H9 (cell line): ENCODE data around the gene PSTK. TPM values are rescaled to one million over a fixed set of nuclear protein-coding genes. Genes with fewer than 3 reads are reported as not detected.

Experiments used
- DNase-seq: peaks from one replicate; pipeline ENCODE4 v3.0.0-alpha.2; 2017
- H2AFZ ChIP-seq: one replicate; pipeline ENCODE4 v1.6.1; 2013; ENCODE audit warnings: mild to moderate bottlenecking, low read length, control low read depth, moderate library complexity
- H2AK5ac ChIP-seq: 2 replicates; pipeline ENCODE4 v1.6.1; 2013; ENCODE audit warnings: low read length, control low read depth, mixed read lengths; ENCODE audit not compliant: insufficient read length
- H2BK120ac ChIP-seq: one replicate; pipeline ENCODE4 v1.6.1; 2013; ENCODE audit warnings: low read depth, mild to moderate bottlenecking, low read length, control low read depth, inconsistent platforms; ENCODE audit not compliant: poor library complexity, severe bottlenecking
- H2BK12ac ChIP-seq: 2 replicates; pipeline ENCODE4 v1.6.1; 2013; ENCODE audit warnings: low read length, control low read depth, mixed read lengths, low read depth; ENCODE audit not compliant: insufficient read length
- H2BK15ac ChIP-seq: 2 replicates; pipeline ENCODE4 v1.6.1; 2013; ENCODE audit warnings: low read depth, low read length, control low read depth
- H2BK20ac ChIP-seq: one replicate; pipeline ENCODE4 v1.6.1; 2013; ENCODE audit warnings: low read depth, mild to moderate bottlenecking, low read length, control low read depth, inconsistent platforms; ENCODE audit not compliant: poor library complexity, severe bottlenecking
- H2BK5ac ChIP-seq: 2 replicates; pipeline ENCODE4 v1.6.1; 2013; ENCODE audit warnings: low read length, control low read depth, mixed read lengths; ENCODE audit not compliant: insufficient read length
- H3K14ac ChIP-seq: 2 replicates; pipeline ENCODE4 v1.6.1; 2013; ENCODE audit warnings: low read length, control low read depth; ENCODE audit not compliant: insufficient read depth
- H3K18ac ChIP-seq: 2 replicates; pipeline ENCODE4 v1.6.1; 2013; ENCODE audit warnings: low read depth, mild to moderate bottlenecking, mixed read lengths, low read length, control low read depth; ENCODE audit not compliant: insufficient read length
- H3K23ac ChIP-seq: 2 replicates; pipeline ENCODE4 v1.6.1; 2013; ENCODE audit warnings: low read length, control low read depth, mixed read lengths, low read depth; ENCODE audit not compliant: insufficient read length
- H3K23me2 ChIP-seq: 2 replicates; pipeline ENCODE4 v1.6.1; 2013; ENCODE audit warnings: low read depth, mild to moderate bottlenecking, mixed read lengths, low read length, control low read depth; ENCODE audit not compliant: insufficient read length, poor library complexity, severe bottlenecking
- H3K27ac ChIP-seq: 2 replicates; pipeline ENCODE4 v1.5.1; 2013; ENCODE audit warnings: low read length, control low read depth, mixed read lengths, low read depth; ENCODE audit not compliant: insufficient read length
- H3K27me3 ChIP-seq: 2 replicates; pipeline ENCODE4 v1.6.1; 2013; ENCODE audit warnings: low read length, control low read depth, inconsistent platforms; ENCODE audit not compliant: insufficient read depth
- H3K4ac ChIP-seq: 2 replicates; pipeline ENCODE4 v1.6.1; 2013; ENCODE audit warnings: low read depth, mild to moderate bottlenecking, control low read depth, inconsistent platforms, low read length, moderate library complexity
- H3K4me1 ChIP-seq: 2 replicates; pipeline ENCODE4 v1.6.1; 2013; ENCODE audit warnings: low read length, control low read depth, inconsistent platforms; ENCODE audit not compliant: insufficient read depth
- H3K4me2 ChIP-seq: 2 replicates; pipeline ENCODE4 v1.6.1; 2013; ENCODE audit warnings: low read length, control low read depth, mixed read lengths; ENCODE audit not compliant: insufficient read length, insufficient read depth
- H3K56ac ChIP-seq: 2 replicates; pipeline ENCODE4 v1.6.1; 2013; ENCODE audit warnings: low read depth, mild to moderate bottlenecking, mixed read lengths, low read length, control low read depth; ENCODE audit not compliant: insufficient read length
- H3K79me1 ChIP-seq: 2 replicates; pipeline ENCODE4 v1.6.1; 2013; ENCODE audit warnings: low read depth, mild to moderate bottlenecking, moderate library complexity, low read length, control low read depth, inconsistent platforms; ENCODE audit not compliant: insufficient read depth, poor library complexity, severe bottlenecking
- H3K79me2 ChIP-seq: 2 replicates; pipeline ENCODE4 v1.6.1; 2013; ENCODE audit warnings: low read length, control low read depth, inconsistent platforms; ENCODE audit not compliant: insufficient read depth
- H3K9ac ChIP-seq: 2 replicates; pipeline ENCODE4 v1.6.1; 2013; ENCODE audit warnings: low read length, control low read depth, mixed read lengths; ENCODE audit not compliant: insufficient read length; ENCODE audit errors: extremely low read depth
- H3K9me3 ChIP-seq: one replicate; pipeline ENCODE4 v1.6.1; 2013; ENCODE audit warnings: low read depth, low read length, inconsistent platforms; ENCODE audit not compliant: control insufficient read depth
- H3T11ph ChIP-seq: one replicate; pipeline ENCODE4 v1.6.1; 2013; ENCODE audit warnings: mild to moderate bottlenecking, low read length, control low read depth, inconsistent platforms
- H4K20me1 ChIP-seq: one replicate; pipeline ENCODE4 v1.6.1; 2013; ENCODE audit not compliant: control insufficient read depth, insufficient read length, insufficient read depth
- H4K5ac ChIP-seq: 2 replicates; pipeline ENCODE4 v1.6.1; 2013; ENCODE audit warnings: low read depth, mild to moderate bottlenecking, mixed read lengths, low read length, control low read depth; ENCODE audit not compliant: insufficient read length
- H4K8ac ChIP-seq: replicated peaks from 2 replicates; pipeline ENCODE4 v1.6.1; 2013; ENCODE audit warnings: low read length, control low read depth, mixed read lengths, low read depth; ENCODE audit not compliant: insufficient read length
- H4K91ac ChIP-seq: 2 replicates; pipeline ENCODE4 v1.6.1; 2013; ENCODE audit warnings: low read depth, mild to moderate bottlenecking, moderate library complexity, mixed read lengths, low read length, control low read depth; ENCODE audit not compliant: insufficient read length
- H3K27ac Mint-ChIP-seq, 3 experiments: 2 replicates in 2 of 3; 3 replicates in 1 of 3; pipeline ENCODE4 v1.8.0; 2020 to 2021; ENCODE audit warnings: mixed read lengths in 3 of 3, mild to moderate bottlenecking in 1 of 3, moderate library complexity in 1 of 3
- H3K27me3 Mint-ChIP-seq: 2 replicates; pipeline ENCODE4 v1.8.0; 2021; ENCODE audit warnings: low read depth, mild to moderate bottlenecking, moderate library complexity, mixed read lengths
- H3K36me3 Mint-ChIP-seq, 3 experiments: 2 replicates in 2 of 3; 3 replicates in 1 of 3; pipeline ENCODE4 v1.8.0; 2020 to 2021; ENCODE audit warnings: low read depth in 3 of 3, mixed read lengths in 3 of 3; ENCODE audit not compliant: insufficient read depth in 1 of 3
- H3K4me1 Mint-ChIP-seq, 2 experiments: 2 replicates each; pipeline ENCODE4 v1.8.0; 2020; ENCODE audit warnings: mixed read lengths in 2 of 2
- H3K4me3 Mint-ChIP-seq, 2 experiments: 2 replicates in 1 of 2; 3 replicates in 1 of 2; pipeline ENCODE4 v1.8.0; 2020 to 2021; ENCODE audit warnings: mild to moderate bottlenecking in 2 of 2, mixed read lengths in 2 of 2, moderate library complexity in 1 of 2
- H3K9me3 Mint-ChIP-seq, 2 experiments: 2 replicates in 1 of 2; 3 replicates in 1 of 2; pipeline ENCODE4 v1.8.0; 2020; ENCODE audit warnings: mild to moderate bottlenecking in 2 of 2, mixed read lengths in 2 of 2, moderate library complexity in 1 of 2
- CTCF ChIP-seq: fragments of 200-600 bp; sonication (generic); conservative IDR thresholded peaks from 3 replicates; pipeline ENCODE4 v1.8.0; 2021; ENCODE audit warnings: antibody characterized with exemption, mild to moderate bottlenecking
- WGBS: extraction: QIAGEN DNeasy Blood & Tissue Kit; methylation state at CpG from one replicate; pipeline ENCODE4 v1.1.7; 2013; ENCODE audit warnings: missing lambda C conversion rate, low lambda C conversion rate, mixed read lengths; ENCODE audit not compliant: insufficient read length; ENCODE audit errors: extremely low coverage; 5-methylcytosine and 5-hydroxymethylcytosine counted together
- total RNA-seq: library from RNA; stranded (reverse); gene quantifications from 2 replicates; pipeline ENCODE4 v1.2.1, GENCODE V29; 2021

PSTK gene
- total RNA-seq, 1 experiment from 2014 or later, result 8.0 TPM

- Histone ChIP-seq H3K56ac (no peak overlapping the region), H4K8ac (no peak overlapping the region), H3K27me3 (peaks cover 16% of the 10 kb centered on the region; the same call in 1 of the 2 replicates), H3K79me1 (no peaks in the 10 kb centered on the region), H3K9me3 (no peaks in the 10 kb centered on the region), H3K14ac (no peak overlapping the region), H3K18ac (no peak overlapping the region), H4K20me1 (no peaks in the 10 kb centered on the region), H3K23me2 (peaks cover 10% of the 10 kb centered on the region), H2BK120ac (no peak overlapping the region), H2AK5ac (no peak overlapping the region), H2BK15ac (no peak overlapping the region), H2AFZ (no peak overlapping the region), H3K4ac (no peak overlapping the region), H3K79me2 (no peaks in the 10 kb centered on the region), H4K91ac (no peak overlapping the region), H4K5ac (no peak overlapping the region), H3K23ac (no peak overlapping the region), H3T11ph (no peak overlapping the region), H3K4me2 (no peak overlapping the region), H3K4me1 (peaks cover 8% of the 10 kb centered on the region; the same call in 1 of the 2 replicates), H3K9ac (no peak overlapping the region), H2BK5ac (no peak overlapping the region), H3K27ac (no peak overlapping the region), H2BK12ac (no peak overlapping the region), H2BK20ac (no peak overlapping the region)
- peaks cover 4 to 9% of the 10 kb centered on the region in 2 experiments; a peak in 4 of 5 replicates for H3K9me3 Mint-ChIP-seq
- WGBS, result no CpG with 5 or more reads among the region's 43 CpGs
- no peak for TF ChIP-seq CTCF
- no peak overlapping the region for H3K27ac Mint-ChIP-seq
- no peak overlapping the region for H3K4me3 Mint-ChIP-seq
- DNase-seq, result no peak
- H3K27me3 Mint-ChIP-seq, result peaks cover 28% of the 10 kb centered on the region
- peaks cover 52 to 54% of the 10 kb centered on the region in 2 experiments for H3K4me1 Mint-ChIP-seq
- peaks cover 21 to 38% (median 26%) of the 10 kb centered on the region in 3 experiments for H3K36me3 Mint-ChIP-seq
These were observed 33.5 kb downstream of the PSTK start for GRCh38 chr10:123013456-123014419.
